GM12878 (cell line): Measurements from ENCODE around the gene ADCY6. TPM values are rescaled to one million over a fixed set of nuclear protein-coding genes. Genes with fewer than 3 reads are reported as not detected.

Experiments used
- ATAC-seq: fragments of 200-7000 bp; cut with Tn5 transposase; 3 replicates; pipeline ENCODE4 v1.9.1; 2020; ENCODE audit warnings: mild to moderate bottlenecking, moderate library complexity
- BruUV-seq: library from RNA; stranded (reverse); fragments of 400-500 nt; replicated peaks from 2 replicates; lab custom pipeline; 2021; lab: Mats Ljungman, UMichigan
- CTCF ChIA-PET: fragments of 300-600 bp; sonication (Branson Sonifier 250); formaldehyde crosslinking; extraction: SDS; loops from one replicate; lab custom pipeline; 2021; ENCODE audit warnings: inconsistent platforms; lab: Yijun Ruan, JAX
- POLR2A ChIA-PET: fragments of 350-600 bp; formaldehyde crosslinking; extraction: SDS; loops from one replicate; lab custom pipeline; 2021; ENCODE audit warnings: inconsistent platforms; lab: Charles Lee
- RAD21 ChIA-PET: fragments of 300-600 bp; sonication (Branson Sonifier 250); formaldehyde crosslinking; loops from one replicate; lab custom pipeline; 2023; ENCODE audit warnings: antibody characterized with exemption; ENCODE audit not compliant: unreplicated experiment; lab: Charles Lee
- SMC1A ChIA-PET: fragments of 300-600 bp; sonication (Branson Sonifier 250); formaldehyde crosslinking; loops from one replicate; lab custom pipeline; 2023; ENCODE audit not compliant: unreplicated experiment, uncharacterized antibody; lab: Charles Lee
- DNase-seq: peaks from one replicate; pipeline ENCODE4 v3.0.0-alpha.2; 2011; ENCODE audit warnings: low read depth, low spot score
- FAIRE-seq: peaks from 3 replicates; lab custom pipeline; 2011; peaks lifted over from hg19 to GRCh38; lab: Jason Lieb, UNC
- H2AFZ ChIP-seq: 2 replicates; pipeline ENCODE4 v1.6.0; 2011; ENCODE audit warnings: low read depth, low read length, control low read depth; ENCODE audit not compliant: control insufficient read depth
- H3K27ac ChIP-seq: 2 replicates; pipeline ENCODE4 v1.5.1; 2011; ENCODE audit warnings: control low read depth; ENCODE audit not compliant: control insufficient read depth, insufficient read depth
- H3K27me3 ChIP-seq, 2 experiments: replicated peaks in 1 of 2; 2 replicates each; pipeline versions ENCODE4 v1.6.0 to v1.6.1; 2011; ENCODE audit warnings: low read length in 1 of 2; ENCODE audit not compliant: control insufficient read depth in 2 of 2, insufficient read depth in 2 of 2
- H3K36me3 ChIP-seq, 2 experiments: 2 replicates each; pipeline ENCODE4 v1.5.1; 2011; ENCODE audit warnings: low read length in 1 of 2; ENCODE audit not compliant: control insufficient read depth in 2 of 2, insufficient read depth in 2 of 2
- H3K4me1 ChIP-seq: 2 replicates; pipeline ENCODE4 v1.6.1; 2011; ENCODE audit warnings: mild to moderate bottlenecking, low read length, moderate library complexity, mixed read lengths; ENCODE audit not compliant: control insufficient read depth, insufficient read depth
- H3K4me2 ChIP-seq: 2 replicates; pipeline ENCODE4 v1.6.0; 2011; ENCODE audit warnings: control low read depth; ENCODE audit not compliant: control insufficient read depth, insufficient read depth
- H3K4me3 ChIP-seq: fragments of 200-600 bp; sonication (generic); 2 replicates; pipeline ENCODE4 v1.5.1; 2016
- H3K79me2 ChIP-seq: 2 replicates; pipeline ENCODE4 v1.6.0; 2011; ENCODE audit warnings: low read length; ENCODE audit not compliant: control insufficient read depth, insufficient read depth
- H3K9ac ChIP-seq: 2 replicates; pipeline ENCODE4 v1.8.0; 2011; ENCODE audit warnings: low read length, control low read depth, mixed read lengths; ENCODE audit not compliant: control insufficient read depth, insufficient read depth
- H3K9me3 ChIP-seq: replicated peaks from 3 replicates; pipeline ENCODE4 v1.5.1; 2011; ENCODE audit warnings: mild to moderate bottlenecking, low read length; ENCODE audit not compliant: control insufficient read depth, insufficient read depth
- H4K20me1 ChIP-seq: 2 replicates; pipeline ENCODE4 v1.6.0; 2011; ENCODE audit not compliant: control insufficient read depth, insufficient read depth
- ATF7 ChIP-seq: fragments of 450-650 bp; IDR thresholded peaks from 2 replicates; pipeline ENCODE4 v1.6.1; 2016; ENCODE audit warnings: low read depth, mild to moderate bottlenecking
- EGR1 ChIP-seq, 2 experiments: IDR thresholded peaks; 1 replicate in 1 of 2; 2 replicates in 1 of 2; pipeline ENCODE4 v1.6.1; 2011 to 2012; ENCODE audit warnings: low read depth in 2 of 2, low read length in 2 of 2, borderline replicate concordance in 1 of 2, mild to moderate bottlenecking in 1 of 2, moderate library complexity in 1 of 2
- HDGF ChIP-seq: fragments of 450-650 bp; IDR thresholded peaks from 2 replicates; pipeline ENCODE4 v1.6.1; 2016; ENCODE audit warnings: antibody characterized with exemption
- IKZF2 ChIP-seq, 2 experiments: fragments of 450-650 bp; IDR thresholded peaks; 2 replicates each; pipeline ENCODE4 v1.6.1; 2017; ENCODE audit warnings: mild to moderate bottlenecking in 2 of 2, moderate library complexity in 2 of 2
- IRF4 ChIP-seq: IDR thresholded peaks from 2 replicates; pipeline ENCODE4 v1.6.1; 2011; ENCODE audit warnings: low read depth, low read length
- JUND ChIP-seq: IDR thresholded peaks from 2 replicates; pipeline ENCODE4 v1.6.1; 2012; ENCODE audit warnings: low read depth, mild to moderate bottlenecking, low read length, improper control_type of control experiment, moderate library complexity
- NR2C1 ChIP-seq: fragments of 450-650 bp; IDR thresholded peaks from 2 replicates; pipeline ENCODE4 v1.6.1; 2017; ENCODE audit warnings: antibody characterized with exemption, mild to moderate bottlenecking, moderate library complexity
- SMAD1 ChIP-seq: fragments of 450-650 bp; IDR thresholded peaks from 2 replicates; pipeline ENCODE4 v1.6.1; 2018; ENCODE audit warnings: mild to moderate bottlenecking, low read depth; ENCODE audit not compliant: partially characterized antibody
- SMARCA5 ChIP-seq: fragments of 450-650 bp; IDR thresholded peaks from 2 replicates; pipeline ENCODE4 v1.6.1; 2017; ENCODE audit warnings: mild to moderate bottlenecking
- SREBF2 ChIP-seq: IDR thresholded peaks from 2 replicates; pipeline ENCODE4 v1.6.1; 2012; ENCODE audit warnings: mild to moderate bottlenecking, low read length
- TCF7 ChIP-seq: IDR thresholded peaks from 2 replicates; pipeline ENCODE4 v1.6.1; 2014; ENCODE audit warnings: antibody characterized with exemption, borderline replicate concordance
- ZBED1 ChIP-seq: IDR thresholded peaks from 2 replicates; pipeline ENCODE4 v1.6.1; 2016; ENCODE audit warnings: borderline replicate concordance
- ZNF217 ChIP-seq: fragments of 450-650 bp; IDR thresholded peaks from 2 replicates; pipeline ENCODE4 v1.6.1; 2017; ENCODE audit warnings: antibody characterized with exemption, mild to moderate bottlenecking
- WGBS: methylation state at CpG from one replicate; pipeline ENCODE4 v1.1.6; 2016; ENCODE audit warnings: low lambda C conversion rate; ENCODE audit not compliant: insufficient replicate concordance, insufficient coverage; ENCODE audit errors: missing lambda C conversion rate; 5-methylcytosine and 5-hydroxymethylcytosine counted together
- in situ Hi-C: fragments of 300-500 bp; cut with MboI; formaldehyde crosslinking; loops from 9 replicates; pipeline ENCODE4 v1.14.3; 2018; ENCODE audit warnings: mixed read lengths
- intact Hi-C: fragments of 100-400 bp; cut with micrococcal nuclease; formaldehyde crosslinking; loops from one replicate; pipeline ENCODE4 v1.14.2; 2022; ENCODE audit not compliant: unreplicated experiment
- polyA plus RNA-seq, 11 experiments: library from polyadenylated mRNA; depleted of rRNA in 4 of 11; unstranded in 6 of 11; stranded (reverse) in 5 of 11; fragments of >200 nt; fragmentation: Nextera tagmentation in 4 of 11; fragmentation: Illumina TruSeq in 1 of 11; extraction: Ambion mirVana in 4 of 11; extraction: Trizol in 1 of 11; gene quantifications; 1 replicate in 1 of 11; 2 replicates in 10 of 11; pipeline versions ENCODE4 v1.2.1 to v1.2.3, GENCODE V29; 2011 to 2016; ENCODE audit warnings: inconsistent platforms in 2 of 11, missing spikeins in 2 of 11, low read depth in 1 of 11
- total RNA-seq, 4 experiments: library from RNA; depleted of rRNA in 3 of 4; stranded (reverse); fragments of >200 nt in 3 of 4; fragmentation: Illumina TruSeq in 1 of 4; extraction: Trizol in 1 of 4; gene quantifications; 2 replicates each; pipeline versions ENCODE4 v1.2.1 to v1.2.3, GENCODE V29; 2013 to 2021
- TF ChIP-seq, protein P1 (sequence below): fragments of 450-650 bp; formaldehyde crosslinking; IDR thresholded peaks from 2 replicates; pipeline ENCODE4 v1.4.0; 2022; ENCODE audit warnings: mild to moderate bottlenecking, moderate library complexity
- TF ChIP-seq, protein P2 (sequence below): IDR thresholded peaks from 2 replicates; pipeline ENCODE4 v1.6.1; 2011; ENCODE audit warnings: borderline replicate concordance, low read depth, mild to moderate bottlenecking, moderate library complexity, low read length; ENCODE audit not compliant: insufficient read depth, poor library complexity, severe bottlenecking

ADCY6 gene
- total and polyA plus RNA-seq, 10 of the 15 experiments (the other 5 are each of a cell fraction or from before 2014, with no cell fraction given), result 0.03 to 2.0 (median 0.14) TPM; not detected in 1

DNA sequence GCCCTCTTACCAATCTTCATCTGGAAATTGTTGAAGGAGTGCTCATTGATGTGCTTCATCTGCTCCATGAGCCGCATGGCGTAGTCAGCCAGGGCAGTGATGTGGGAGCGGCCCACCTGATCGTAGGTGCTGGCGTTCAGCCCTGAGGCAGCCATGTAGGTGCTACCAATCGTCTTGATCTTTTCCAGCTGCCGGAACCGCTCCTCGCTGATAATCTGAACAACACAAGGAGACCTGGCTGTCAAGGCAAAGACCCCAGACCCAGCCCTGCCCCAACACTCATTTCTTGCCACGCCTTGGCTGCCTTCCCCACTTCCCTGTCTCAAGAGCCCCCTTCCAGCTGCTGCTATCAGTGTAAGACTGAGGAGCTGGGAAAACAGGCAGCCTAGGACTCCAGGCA lies 18.1 kb downstream of the ADCY6 start:
- WGBS, result 64% methylated on average over 10 of the region's 10 CpGs
- DNase-seq, result no peak
- BruUV-seq, result no TSS peak
- no peak for TF ChIP-seq IKZF2 (IDR thresholded peaks at IDR 0.05)
- no peak for TF ChIP-seq ZBED1
- H3K79me2 ChIP-seq, result no peaks in the 10 kb centered on the region
- ChIA-PET RAD21 (no interaction called here), SMC1A (no interaction called here), POLR2A (no interaction called here), CTCF (interaction anchor here (0.7 to 1.5 kb wide), 3 partner anchors 9 to 24 kb away, joined by 3 read pairs; no protein-coding TSS in a partner anchor)
- intact Hi-C loops (no loop called here), in situ Hi-C loops (no loop called here)
- no peak overlapping the region for H3K4me2 ChIP-seq
- no peak overlapping the region for H2AFZ ChIP-seq
- H3K9me3 ChIP-seq, result no peaks in the 10 kb centered on the region
- H3K27me3 ChIP-seq, result no peaks in the 10 kb centered on the region
- H3K4me1 ChIP-seq, result peaks cover 13% of the 10 kb centered on the region
- H3K4me3 ChIP-seq, result no peak overlapping the region
- no peaks in the 10 kb centered on the region for H3K36me3 ChIP-seq
- no peak overlapping the region for H3K9ac ChIP-seq
- FAIRE-seq, result no peak
- H3K27ac ChIP-seq, result no peak overlapping the region
- no peaks in the 10 kb centered on the region for H4K20me1 ChIP-seq
- no peak for ATAC-seq

DNA sequence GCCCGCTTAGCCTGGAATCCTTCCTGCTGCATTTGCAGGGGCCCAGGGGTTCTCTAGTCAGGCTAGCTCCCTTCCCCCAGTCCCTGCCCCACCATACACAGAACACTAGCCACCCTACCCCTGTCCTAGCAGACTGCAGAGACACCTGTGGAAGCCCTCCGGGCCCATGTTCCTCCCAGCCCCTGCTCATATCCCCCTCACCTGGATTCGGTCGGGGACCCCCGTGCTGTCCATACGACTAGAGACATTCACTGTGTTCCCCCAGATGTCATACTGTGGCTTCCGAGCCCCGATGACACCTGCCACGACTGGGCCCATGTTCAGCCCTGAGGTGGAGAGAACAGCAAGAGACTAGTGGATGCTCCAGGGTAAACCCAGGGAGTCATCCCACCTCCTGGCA lies 20.2 kb downstream of the ADCY6 start:
- DNase-seq (no peak), ATAC-seq (no peak), FAIRE-seq (no peak)
- peaks cover 21% of the 10 kb centered on the region for H3K4me1 ChIP-seq
- H3K9ac ChIP-seq, result no peak overlapping the region
- intact Hi-C loops, result no loop called here
- no peaks in the 10 kb centered on the region for H3K27me3 ChIP-seq
- H4K20me1 ChIP-seq, result no peaks in the 10 kb centered on the region
- RAD21 ChIA-PET, result no interaction called here
- H3K9me3 ChIP-seq, result no peaks in the 10 kb centered on the region
- H3K4me2 ChIP-seq, result no peak overlapping the region
- no peak overlapping the region for H3K27ac ChIP-seq
- BruUV-seq, result no TSS peak
- POLR2A ChIA-PET, result interaction anchor here (0.6 kb wide), 1 partner anchor 14 kb away, joined by 3 read pairs; no protein-coding TSS in a partner anchor
- H3K79me2 ChIP-seq, result no peaks in the 10 kb centered on the region
- SMC1A ChIA-PET, result interaction anchor here (0.7 to 3.3 kb wide), 6 partner anchors 11 to 26 kb away, joined by 3 to 11 read pairs (median 4); no protein-coding TSS in a partner anchor
- CTCF ChIA-PET, result interaction anchor here (1.3 kb wide), 2 partner anchors 15 to 27 kb away, joined by 4 to 6 read pairs; no protein-coding TSS in a partner anchor
- WGBS, result 38% methylated on average over 9 of the region's 9 CpGs
- H3K36me3 ChIP-seq, result no peaks in the 10 kb centered on the region
- H2AFZ ChIP-seq, result no peak overlapping the region
- in situ Hi-C loops, result no loop called here
- H3K4me3 ChIP-seq, result no peak overlapping the region
- TF ChIP-seq EGR1 (IDR thresholded peaks at IDR 0.05; ENCODE audit: borderline replicate concordance in 1 of 2, low read depth in 2 of 2, low read length in 2 of 2), result no peak
- no peak for TF ChIP-seq JUND
- TF ChIP-seq TCF7, result no peak
- no peak for TF ChIP-seq SMAD1
- TF ChIP-seq ZNF217, result no peak
- no peak for TF ChIP-seq SMARCA5
- TF ChIP-seq, protein P1, sequence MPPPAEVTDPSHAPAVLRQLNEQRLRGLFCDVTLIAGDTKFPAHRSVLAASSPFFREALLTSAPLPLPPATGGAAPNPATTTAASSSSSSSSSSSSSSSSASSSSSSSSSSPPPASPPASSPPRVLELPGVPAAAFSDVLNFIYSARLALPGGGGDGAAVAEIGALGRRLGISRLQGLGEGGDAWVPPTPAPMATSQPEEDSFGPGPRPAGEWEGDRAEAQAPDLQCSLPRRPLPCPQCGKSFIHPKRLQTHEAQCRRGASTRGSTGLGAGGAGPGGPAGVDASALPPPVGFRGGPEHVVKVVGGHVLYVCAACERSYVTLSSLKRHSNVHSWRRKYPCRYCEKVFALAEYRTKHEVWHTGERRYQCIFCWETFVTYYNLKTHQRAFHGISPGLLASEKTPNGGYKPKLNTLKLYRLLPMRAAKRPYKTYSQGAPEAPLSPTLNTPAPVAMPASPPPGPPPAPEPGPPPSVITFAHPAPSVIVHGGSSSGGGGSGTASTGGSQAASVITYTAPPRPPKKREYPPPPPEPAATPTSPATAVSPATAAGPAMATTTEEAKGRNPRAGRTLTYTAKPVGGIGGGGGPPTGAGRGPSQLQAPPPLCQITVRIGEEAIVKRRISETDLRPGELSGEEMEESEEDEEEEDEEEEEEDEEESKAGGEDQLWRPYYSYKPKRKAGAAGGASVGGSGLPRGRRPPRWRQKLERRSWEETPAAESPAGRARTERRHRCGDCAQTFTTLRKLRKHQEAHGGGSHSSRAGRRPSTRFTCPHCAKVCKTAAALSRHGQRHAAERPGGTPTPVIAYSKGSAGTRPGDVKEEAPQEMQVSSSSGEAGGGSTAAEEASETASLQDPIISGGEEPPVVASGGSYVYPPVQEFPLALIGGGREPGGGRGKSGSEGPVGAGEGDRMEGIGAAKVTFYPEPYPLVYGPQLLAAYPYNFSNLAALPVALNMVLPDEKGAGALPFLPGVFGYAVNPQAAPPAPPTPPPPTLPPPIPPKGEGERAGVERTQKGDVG (CRISPR knock-in tag), result no peak
- TF ChIP-seq, protein P2, sequence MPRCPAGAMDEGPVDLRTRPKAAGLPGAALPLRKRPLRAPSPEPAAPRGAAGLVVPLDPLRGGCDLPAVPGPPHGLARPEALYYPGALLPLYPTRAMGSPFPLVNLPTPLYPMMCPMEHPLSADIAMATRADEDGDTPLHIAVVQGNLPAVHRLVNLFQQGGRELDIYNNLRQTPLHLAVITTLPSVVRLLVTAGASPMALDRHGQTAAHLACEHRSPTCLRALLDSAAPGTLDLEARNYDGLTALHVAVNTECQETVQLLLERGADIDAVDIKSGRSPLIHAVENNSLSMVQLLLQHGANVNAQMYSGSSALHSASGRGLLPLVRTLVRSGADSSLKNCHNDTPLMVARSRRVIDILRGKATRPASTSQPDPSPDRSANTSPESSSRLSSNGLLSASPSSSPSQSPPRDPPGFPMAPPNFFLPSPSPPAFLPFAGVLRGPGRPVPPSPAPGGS, result no peak
- no peak for TF ChIP-seq NR2C1
- no peak for TF ChIP-seq SREBF2
- TF ChIP-seq HDGF, result no peak
- TF ChIP-seq IRF4, result no peak
- no peak for TF ChIP-seq ATF7
